ENCODE measurements around the gene ROGDI. TPM values are rescaled to one million over a fixed set of nuclear protein-coding genes. Genes with fewer than 3 reads are reported as not detected.

ROGDI gene
- total and polyA plus RNA-seq, 2 donors (not counting 1 experiment from before 2014, with no cell fraction given) = 9.2 to 31.9 TPM

GRCh38 chr16:4798456-4798855 is 4.0 kb downstream of the ROGDI start:
- ChIA-PET CTCF (no interaction called here), POLR2A (interaction anchor here (0.6 kb wide), 1 partner anchor 8 kb away, joined by 3 read pairs; no protein-coding TSS in a partner anchor)
- Histone ChIP-seq H3K9ac (ENCODE audit: low read length) (no peak overlapping the region), H3K4me2 (replicated peaks; ENCODE audit: low read depth, low read length, poor library complexity, severe bottlenecking) (no peak overlapping the region), H3K27me3 (replicated peaks in 1 of 4; ENCODE audit: control extremely low read depth in 1 of 4, control insufficient read depth in 3 of 4, insufficient read depth in 4 of 4, low read length in 3 of 4) (no peaks in the 10 kb centered on the region), H3K79me2 (ENCODE audit: control insufficient read depth, insufficient read depth, low read length) (no peaks in the 10 kb centered on the region), H3K9me3 (ENCODE audit: control extremely low read depth in 1 of 3, control insufficient read depth in 2 of 3, insufficient read depth in 1 of 3, low read length in 2 of 3) (no peaks in the 10 kb centered on the region), H3K27ac (ENCODE audit: low read length in 2 of 2) (no peak overlapping the region), H2AFZ (ENCODE audit: insufficient read depth, low read depth, low read length, poor library complexity, severe bottlenecking) (no peak overlapping the region), H3K36me3 (replicated peaks in 1 of 2; ENCODE audit: control extremely low read depth in 1 of 2, control insufficient read depth in 1 of 2, extremely low read depth in 1 of 2, insufficient read depth in 2 of 2, low read length in 1 of 2) (no peaks in the 10 kb centered on the region), H4K20me1 (ENCODE audit: control insufficient read depth, insufficient read depth, low read length, poor library complexity, severe bottlenecking) (no peaks in the 10 kb centered on the region), H3K4me3 (ENCODE audit: control extremely low read depth in 1 of 5, extremely low read depth in 1 of 5, insufficient read depth in 1 of 5, low read depth in 2 of 5, low read length in 4 of 5) (no peak overlapping the region), H3K4me1 (ENCODE audit: control insufficient read depth in 2 of 2, insufficient read depth in 2 of 2, low read length in 2 of 2) (peaks cover 25 to 27% of the 10 kb centered on the region in 2 donors)
- ATAC-seq (ENCODE audit: low read depth) (no peak), DNase-seq (no peak)
- Mint-ChIP-seq H3K27ac (peak overlapping the region; percentile 26), H3K9me3 (ENCODE audit: insufficient read depth) (no peaks in the 10 kb centered on the region), H3K27me3 (no peaks in the 10 kb centered on the region), H3K4me3 (no peak overlapping the region), H3K4me1 (peaks cover 20% of the 10 kb centered on the region)
- TF ChIP-seq CTCF (IDR thresholded peaks at IDR 0.05) (no peak), EZH2 (IDR thresholded peaks at IDR 0.05; ENCODE audit: borderline replicate concordance, insufficient read depth, low read depth, low read length, poor library complexity, severe bottlenecking) (no peak)
- WGBS (ENCODE audit: insufficient coverage) = 89% methylated on average over 12 of the region's 16 CpGs
- intact Hi-C loops (cut with micrococcal nuclease) = no loop called here

- WGBS (ENCODE audit: insufficient coverage) = 96% methylated on average over 17 of the region's 22 CpGs
- ChIA-PET POLR2A (no interaction called here), CTCF (no interaction called here)
- H3K27me3 ChIP-seq (replicated peaks in 1 of 4; ENCODE audit: control extremely low read depth in 1 of 4, control insufficient read depth in 3 of 4, insufficient read depth in 4 of 4, low read length in 3 of 4) = no peaks in the 10 kb centered on the region
- TF ChIP-seq CTCF (IDR thresholded peaks at IDR 0.05) = no peak
- TF ChIP-seq EZH2 (IDR thresholded peaks at IDR 0.05; ENCODE audit: borderline replicate concordance, insufficient read depth, low read depth, low read length, poor library complexity, severe bottlenecking) = no peak
- H3K79me2 ChIP-seq (ENCODE audit: control insufficient read depth, insufficient read depth, low read length) = no peaks in the 10 kb centered on the region
- H3K4me1 ChIP-seq (ENCODE audit: control insufficient read depth in 2 of 2, insufficient read depth in 2 of 2, low read length in 2 of 2) = peaks cover 20 to 22% of the 10 kb centered on the region in 2 donors
- H2AFZ ChIP-seq (ENCODE audit: insufficient read depth, low read depth, low read length, poor library complexity, severe bottlenecking) = no peak overlapping the region
- ATAC-seq (ENCODE audit: low read depth) (no peak), DNase-seq (no peak)
- H4K20me1 ChIP-seq (ENCODE audit: control insufficient read depth, insufficient read depth, low read length, poor library complexity, severe bottlenecking) = no peaks in the 10 kb centered on the region
- no peak overlapping the region for H3K27ac ChIP-seq (ENCODE audit: low read length in 2 of 2)
- H3K27ac Mint-ChIP-seq = no peak overlapping the region
- no peaks in the 10 kb centered on the region for H3K36me3 ChIP-seq (replicated peaks in 1 of 2; ENCODE audit: control extremely low read depth in 1 of 2, control insufficient read depth in 1 of 2, extremely low read depth in 1 of 2, insufficient read depth in 2 of 2, low read length in 1 of 2)
- H3K4me1 Mint-ChIP-seq = peaks cover 15% of the 10 kb centered on the region
- no peaks in the 10 kb centered on the region for H3K9me3 Mint-ChIP-seq (ENCODE audit: insufficient read depth)
- no peak overlapping the region for H3K9ac ChIP-seq (ENCODE audit: low read length)
- intact Hi-C loops (cut with micrococcal nuclease) = no loop called here
- H3K9me3 ChIP-seq (ENCODE audit: control extremely low read depth in 1 of 3, control insufficient read depth in 2 of 3, insufficient read depth in 1 of 3, low read length in 2 of 3) = no peaks in the 10 kb centered on the region
- no peak overlapping the region for H3K4me3 ChIP-seq (ENCODE audit: control extremely low read depth in 1 of 5, extremely low read depth in 1 of 5, insufficient read depth in 1 of 5, low read depth in 2 of 5, low read length in 4 of 5)
- H3K27me3 Mint-ChIP-seq = no peaks in the 10 kb centered on the region
- H3K4me2 ChIP-seq (replicated peaks; ENCODE audit: low read depth, low read length, poor library complexity, severe bottlenecking) = no peak overlapping the region
- H3K4me3 Mint-ChIP-seq = no peak overlapping the region
These were observed 4.6 kb downstream of the ROGDI start for GRCh38 chr16:4797805-4798252.
